ENCODE results near the gene FOXE3.

FOXE3 gene

DNA sequence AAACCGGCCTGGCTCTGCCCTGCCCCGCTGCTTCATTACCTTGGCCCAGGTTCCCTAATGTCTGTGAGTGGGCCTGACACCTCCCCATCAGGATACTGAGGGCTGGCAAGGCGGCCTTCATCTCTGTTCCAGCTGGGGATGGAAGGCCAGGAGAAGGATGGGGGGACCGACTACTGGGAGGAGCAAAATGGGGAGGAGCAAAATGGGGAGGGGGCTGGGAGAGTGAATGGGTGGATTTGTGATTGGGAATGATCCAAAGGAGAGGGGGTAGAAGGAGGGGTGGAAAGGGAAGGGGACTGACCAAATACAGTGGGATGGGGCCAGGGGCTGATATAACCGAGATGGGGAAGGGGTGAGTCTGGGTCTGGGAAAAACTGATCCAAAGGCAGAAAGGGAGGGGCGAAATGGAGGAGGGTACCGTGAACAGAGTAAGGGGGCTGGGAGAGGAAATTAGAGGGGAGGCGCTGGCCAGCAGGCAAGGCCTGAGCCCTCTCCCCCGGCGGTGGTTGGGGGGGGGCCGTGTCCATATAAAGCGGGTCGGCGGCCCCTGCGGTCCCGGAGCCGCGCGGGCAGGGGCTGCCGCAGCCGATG lies at the start of gene FOXE3:
TSS of gene FOXE3 (plus strand) at position 558 of the 591 bp plus-strand sequence. CDS start at position 589, 31 bp downstream.
- no peak for DNase-seq (ENCODE audit: low read depth)

DNA sequence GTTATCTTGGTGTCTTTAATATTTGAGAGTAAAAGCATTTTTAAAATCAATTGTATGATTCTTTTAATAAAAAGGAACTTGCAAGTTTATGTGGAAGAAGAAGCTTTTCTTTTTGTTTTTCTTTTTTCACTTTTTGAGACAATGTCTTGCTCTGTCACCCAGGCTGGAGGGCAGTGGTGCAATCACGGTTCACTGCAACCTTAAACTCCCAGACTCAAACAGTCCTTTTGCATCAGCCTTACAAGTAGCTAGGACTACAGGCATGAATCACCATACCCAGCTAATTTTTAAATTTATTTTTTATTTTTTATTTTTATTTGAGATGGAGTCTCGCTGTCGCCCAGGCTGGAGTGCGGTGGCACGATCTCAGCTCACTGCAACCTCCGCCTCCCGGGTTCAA lies 48.4 kb upstream of the FOXE3 start:
- no peak for DNase-seq (ENCODE audit: low read depth)

- DNase-seq (ENCODE audit: low read depth): no peak
Measured at GRCh38 chr1:47371016-47371517, 45.0 kb upstream of the FOXE3 start.

GRCh38 chr1:47374501-47374900 lies 41.6 kb upstream of the FOXE3 start:
- no peak for DNase-seq (ENCODE audit: low read depth)

DNA sequence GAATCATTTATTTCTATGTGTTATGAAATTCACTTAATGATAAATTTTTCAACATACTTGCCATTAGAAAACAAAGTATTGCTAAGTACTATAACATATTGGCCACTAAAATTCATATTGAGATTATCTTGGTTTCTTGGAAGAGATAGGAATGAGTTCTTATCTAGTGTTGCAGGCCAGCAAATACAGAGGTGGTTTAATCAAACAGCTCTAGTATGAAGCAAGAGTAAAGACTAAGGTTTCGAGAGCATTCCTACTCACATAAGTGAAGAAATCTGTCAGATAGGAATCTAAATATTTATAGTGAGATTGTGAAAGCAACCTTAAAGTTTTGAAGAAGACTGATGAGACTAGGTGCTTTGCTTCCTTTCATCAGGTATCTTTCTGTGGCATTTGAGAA lies 37.9 kb upstream of the FOXE3 start:
- no peak for DNase-seq (ENCODE audit: low read depth)

GRCh38 chr1:47380699-47381098 lies 35.4 kb upstream of the FOXE3 start:
- no peak for DNase-seq (ENCODE audit: low read depth)

DNA sequence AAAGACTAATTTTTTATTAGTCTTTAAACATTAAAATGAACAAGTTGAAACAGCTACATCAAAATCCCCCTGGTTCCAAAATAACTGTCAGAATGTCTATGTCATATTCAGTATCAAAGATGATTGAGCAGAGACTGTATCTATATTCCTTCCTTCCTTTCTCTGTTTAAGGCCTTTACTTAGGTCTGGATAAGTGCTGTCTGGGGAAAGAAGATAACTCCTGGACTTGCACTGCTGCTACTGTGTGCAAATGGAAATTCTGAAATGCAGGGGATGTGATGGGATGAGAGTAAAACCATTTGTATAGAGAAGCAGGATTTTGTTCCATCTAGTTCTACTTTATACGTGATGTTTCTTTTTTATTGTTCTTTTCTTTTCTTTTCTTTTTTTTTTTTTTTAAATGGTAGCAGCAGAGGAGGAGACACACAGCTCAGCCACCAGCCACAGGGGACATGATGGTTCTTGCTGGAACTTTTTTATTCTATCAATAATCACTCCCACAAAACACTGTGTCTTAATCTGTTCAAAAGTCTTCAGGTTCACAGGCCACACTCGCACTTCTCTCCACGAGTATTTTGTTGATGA lies 33.6 kb upstream of the FOXE3 start:
- no peak for DNase-seq (ENCODE audit: low read depth)

- no peak for DNase-seq (ENCODE audit: low read depth)
Measured at GRCh38 chr1:47384083-47384482, 32.0 kb upstream of the FOXE3 start.

DNA sequence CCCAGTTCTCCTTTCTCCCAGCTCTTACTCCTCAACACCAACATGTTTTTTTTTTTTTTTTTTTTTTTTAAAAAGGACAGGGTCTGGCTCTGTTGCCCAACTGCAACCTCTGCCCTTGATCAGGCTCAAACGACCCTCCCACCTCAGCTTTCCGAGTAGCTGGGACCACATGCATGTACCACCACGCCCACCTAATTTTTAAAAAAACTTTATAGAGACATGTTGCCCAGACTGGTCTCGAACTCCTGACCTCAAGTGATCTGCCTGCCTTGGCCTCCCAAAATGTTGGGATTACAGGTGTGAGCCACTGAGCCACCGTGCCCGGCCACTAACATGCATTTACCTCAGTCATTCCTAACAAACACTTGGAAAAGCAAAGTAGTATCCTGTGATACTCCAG lies 31.1 kb upstream of the FOXE3 start:
- DNase-seq (ENCODE audit: low read depth): no peak

DNA sequence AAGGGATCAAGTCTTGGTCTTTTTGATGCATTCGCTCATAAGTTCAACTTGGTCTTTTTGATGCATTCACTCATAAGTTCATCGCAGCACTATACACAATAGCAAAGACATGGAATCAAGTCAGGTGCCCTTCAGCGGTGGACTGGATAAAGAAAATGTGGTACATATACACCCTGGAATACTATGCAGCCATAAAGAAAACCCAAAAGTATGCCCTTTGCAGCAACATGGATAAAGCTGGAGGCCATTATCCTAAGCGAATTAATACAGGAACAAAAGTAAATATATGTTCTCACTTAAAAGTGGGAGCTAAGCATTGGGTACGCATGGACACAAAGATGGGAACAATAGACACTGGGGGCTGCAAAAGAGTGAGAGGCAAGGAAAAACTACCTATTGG lies 29.8 kb upstream of the FOXE3 start:
- no peak for DNase-seq (ENCODE audit: low read depth)

DNA sequence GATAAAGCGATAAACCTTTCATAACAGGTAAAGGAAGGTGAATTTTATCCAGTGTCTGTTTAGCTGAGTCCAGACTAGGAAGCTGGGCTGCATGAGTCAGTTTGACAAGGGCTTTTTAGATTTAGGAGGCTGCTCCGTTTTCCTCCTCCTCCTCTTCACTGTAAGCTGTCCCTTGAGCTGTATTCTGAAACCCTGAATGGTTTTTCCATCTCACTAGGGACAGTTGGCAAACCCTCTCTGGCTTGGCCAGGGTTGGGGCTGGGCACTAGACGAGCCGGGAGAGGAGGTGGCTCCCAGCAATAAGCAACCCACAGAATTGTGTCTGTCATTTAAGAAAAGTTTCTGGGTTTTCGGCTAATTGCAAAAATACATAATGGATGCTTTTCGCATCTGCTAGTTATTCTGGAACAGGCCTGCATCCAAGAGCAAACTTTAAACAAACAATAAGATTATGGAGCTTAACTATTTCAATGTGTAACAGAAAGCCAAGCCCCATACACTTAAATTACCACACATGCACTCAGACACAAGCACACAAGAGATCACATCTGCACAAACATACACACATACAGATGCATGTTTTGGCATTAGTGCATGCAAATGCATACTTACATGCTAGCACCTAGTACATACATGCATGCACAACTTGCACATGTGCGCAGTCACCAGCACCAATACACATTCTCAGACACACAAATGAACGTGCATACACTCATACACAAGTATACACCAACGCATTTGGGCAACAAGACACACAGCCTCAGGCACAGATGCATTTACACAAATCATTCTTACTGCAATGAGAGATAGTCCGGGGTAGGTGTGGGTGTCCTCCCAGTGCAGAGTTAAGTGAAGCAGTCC lies 27.8 kb upstream of the FOXE3 start:
- no peak for DNase-seq (ENCODE audit: low read depth)

GRCh38 chr1:47388891-47389238 lies 27.2 kb upstream of the FOXE3 start:
- no peak for DNase-seq (ENCODE audit: low read depth)

DNA sequence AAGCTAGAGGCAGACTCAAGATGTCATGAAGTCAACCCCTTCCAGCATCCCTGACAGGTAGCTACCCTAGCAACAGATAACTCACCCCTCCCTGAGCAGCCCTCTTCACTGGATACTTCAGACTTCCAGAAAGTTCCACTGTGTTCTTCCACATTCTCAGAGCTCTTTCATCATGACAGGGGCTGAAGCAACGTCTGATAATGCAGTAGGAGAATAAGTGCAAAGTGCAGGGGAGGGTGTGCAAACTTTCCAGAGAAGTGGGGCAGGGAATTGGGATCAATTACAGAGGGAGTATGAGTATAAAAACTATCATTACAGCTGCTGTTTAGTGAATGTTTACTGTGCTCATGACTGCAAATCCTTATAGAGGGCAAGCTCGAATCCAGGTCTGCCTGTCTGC lies 26.4 kb upstream of the FOXE3 start:
- no peak for DNase-seq (ENCODE audit: low read depth)

GRCh38 chr1:47390843-47391242 lies 25.2 kb upstream of the FOXE3 start:
- DNase-seq (ENCODE audit: low read depth): no peak

- DNase-seq (ENCODE audit: low read depth): no peak
Measured at GRCh38 chr1:47393141-47393540, 22.9 kb upstream of the FOXE3 start.

- no peak for DNase-seq (ENCODE audit: low read depth)
Measured at GRCh38 chr1:47395433-47395832, 20.7 kb upstream of the FOXE3 start.

- DNase-seq (ENCODE audit: low read depth): no peak
Measured at GRCh38 chr1:47396671-47397196, 19.4 kb upstream of the FOXE3 start.

- DNase-seq (ENCODE audit: low read depth): no peak
Measured at GRCh38 chr1:47399138-47399845, 16.8 kb upstream of the FOXE3 start.

DNA sequence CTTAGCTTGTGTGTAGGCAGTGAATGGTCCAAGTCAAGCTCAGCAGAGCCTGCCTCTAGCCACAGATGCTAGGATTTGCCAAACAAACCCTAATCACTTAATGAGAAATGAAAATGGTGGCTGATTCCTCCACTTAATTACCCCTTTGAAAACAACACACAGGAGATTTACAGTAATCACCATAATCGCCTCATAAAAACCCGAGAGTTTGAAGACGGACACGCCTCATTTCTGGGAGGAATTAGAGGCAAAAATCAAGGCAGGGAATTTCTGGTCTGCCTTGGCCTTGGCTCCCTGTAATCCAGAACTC lies 16.3 kb upstream of the FOXE3 start:
- DNase-seq (ENCODE audit: low read depth): no peak

- no peak for DNase-seq (ENCODE audit: low read depth)
Measured at GRCh38 chr1:47401761-47402160, 14.3 kb upstream of the FOXE3 start.

DNA sequence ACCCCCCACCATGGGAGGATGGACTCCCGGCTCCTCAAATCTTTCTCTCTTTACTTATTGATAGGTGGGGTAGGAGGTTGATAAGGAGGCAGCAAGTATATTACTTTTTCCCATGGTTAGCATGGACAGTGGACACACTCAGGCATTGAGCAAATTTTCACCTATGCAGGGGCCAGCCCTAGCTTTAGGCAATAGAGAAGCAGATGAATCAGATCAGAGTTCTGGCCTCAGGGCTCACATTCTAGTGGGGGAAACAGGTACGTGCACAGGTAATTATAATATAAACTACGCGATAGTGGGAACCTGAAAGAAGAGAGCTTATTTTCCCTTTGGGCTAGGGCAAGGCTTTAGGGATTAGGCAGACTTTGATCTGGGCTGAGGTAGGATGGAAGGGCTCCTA lies 13.5 kb upstream of the FOXE3 start:
- no peak for DNase-seq (ENCODE audit: low read depth)

DNA sequence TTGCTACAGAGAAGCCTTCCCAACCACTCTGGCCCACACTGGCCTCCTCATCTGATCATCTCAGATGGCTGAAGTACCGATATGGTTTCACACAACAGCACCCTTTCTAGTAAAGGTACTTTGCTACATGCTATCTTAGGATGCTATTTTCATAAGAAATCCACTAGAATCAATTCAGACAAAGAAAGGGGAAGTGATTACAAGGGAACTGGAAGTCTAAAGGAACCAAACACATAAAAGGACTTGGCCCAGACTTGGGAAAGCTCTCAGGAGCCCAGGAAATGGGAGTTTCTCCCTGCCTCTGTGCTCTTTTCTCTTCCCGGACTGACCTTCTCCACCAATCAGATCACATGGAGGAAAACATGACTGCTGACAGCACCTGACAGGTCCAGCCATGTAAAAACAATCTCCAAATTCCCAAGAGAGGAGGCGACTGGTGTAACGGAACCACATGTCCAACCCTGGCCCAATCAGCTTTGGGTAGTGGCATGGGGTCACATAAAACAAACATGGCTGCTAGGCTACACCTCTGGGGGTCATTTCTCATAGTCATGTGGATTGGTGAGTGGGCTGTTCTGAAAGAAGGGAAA lies 12.7 kb upstream of the FOXE3 start:
- no peak for DNase-seq (ENCODE audit: low read depth)

Measured in non-pigmented ciliary epithelial cell (primary cell).